OCI-LY3 (cell line): ENCODE measurements around the gene SCN1B.

Experiments used
- EZH2phosphoT487 ChIP-seq: fragments of 200-600 bp; shearing (Covaris generic); IDR thresholded peaks from 2 replicates; pipeline ENCODE4 v1.6.1; 2018; ENCODE audit warnings: antibody characterized with exemption, mixed run types, low read depth
- TF ChIP-seq, protein P1 (sequence below): fragments of 200-600, 300-600 bp; sonication (generic); IDR thresholded peaks from 2 replicates; pipeline ENCODE4 v1.5.1; 2014; ENCODE audit warnings: antibody characterized with exemption, low read length, low read depth

DNA sequence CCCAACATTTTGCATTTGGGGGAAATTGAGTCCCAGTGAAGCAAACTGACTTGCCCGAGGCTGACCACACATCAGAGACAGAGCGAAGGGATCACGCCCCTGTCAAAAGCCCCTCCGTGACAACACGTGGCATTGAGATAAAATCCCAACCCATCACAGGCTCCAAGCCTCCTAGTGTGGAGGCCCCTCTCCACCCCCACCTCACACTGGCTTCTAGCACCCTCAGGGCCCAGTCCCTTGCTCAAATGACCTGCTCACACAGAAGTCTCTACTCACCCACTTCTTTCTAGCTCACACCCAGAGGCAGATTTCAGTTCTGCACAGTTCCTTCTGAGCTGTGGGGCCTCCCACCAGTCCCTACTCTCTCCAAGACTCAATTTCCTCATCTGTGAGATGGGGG is 21.5 kb downstream of the SCN1B start:
- TF ChIP-seq, protein P1, sequence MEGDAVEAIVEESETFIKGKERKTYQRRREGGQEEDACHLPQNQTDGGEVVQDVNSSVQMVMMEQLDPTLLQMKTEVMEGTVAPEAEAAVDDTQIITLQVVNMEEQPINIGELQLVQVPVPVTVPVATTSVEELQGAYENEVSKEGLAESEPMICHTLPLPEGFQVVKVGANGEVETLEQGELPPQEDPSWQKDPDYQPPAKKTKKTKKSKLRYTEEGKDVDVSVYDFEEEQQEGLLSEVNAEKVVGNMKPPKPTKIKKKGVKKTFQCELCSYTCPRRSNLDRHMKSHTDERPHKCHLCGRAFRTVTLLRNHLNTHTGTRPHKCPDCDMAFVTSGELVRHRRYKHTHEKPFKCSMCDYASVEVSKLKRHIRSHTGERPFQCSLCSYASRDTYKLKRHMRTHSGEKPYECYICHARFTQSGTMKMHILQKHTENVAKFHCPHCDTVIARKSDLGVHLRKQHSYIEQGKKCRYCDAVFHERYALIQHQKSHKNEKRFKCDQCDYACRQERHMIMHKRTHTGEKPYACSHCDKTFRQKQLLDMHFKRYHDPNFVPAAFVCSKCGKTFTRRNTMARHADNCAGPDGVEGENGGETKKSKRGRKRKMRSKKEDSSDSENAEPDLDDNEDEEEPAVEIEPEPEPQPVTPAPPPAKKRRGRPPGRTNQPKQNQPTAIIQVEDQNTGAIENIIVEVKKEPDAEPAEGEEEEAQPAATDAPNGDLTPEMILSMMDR, result no peak
- TF ChIP-seq EZH2phosphoT487, result no peak
